Activated T-helper 17 cell treated with anti-CD3 and anti-CD28 coated beads, Interleukin-2, amount 50 U/mL, for 72 hours (primary cell): Measurements from ENCODE around the gene NIM1K. TPM values are rescaled to one million over a fixed set of nuclear protein-coding genes. Genes with fewer than 3 reads are reported as not detected.
"Not testable (repeated sequence)": the region's sequence is repeated elsewhere in the genome, so short reads cannot be mapped to it uniquely, and the experiment has no call there.

ENCODE experiments used
- ATAC-seq: fragments of 150-1000 bp; cut with Tn5 transposase; replicated peaks from 2 replicates; pipeline ENCODE4 v1.10.0; 2021; ENCODE audit warnings: mild to moderate bottlenecking, moderate library complexity
- H3K27ac Mint-ChIP-seq: one replicate; pipeline ENCODE4 v1.8.0; 2022; ENCODE audit warnings: mixed read lengths
- H3K27me3 Mint-ChIP-seq: one replicate; pipeline ENCODE4 v1.8.0; 2022; ENCODE audit warnings: mixed read lengths
- H3K36me3 Mint-ChIP-seq: one replicate; pipeline ENCODE4 v1.8.0; 2022; ENCODE audit warnings: low read depth, mild to moderate bottlenecking, mixed read lengths
- H3K4me1 Mint-ChIP-seq: one replicate; pipeline ENCODE4 v1.8.0; 2022; ENCODE audit warnings: mixed read lengths
- H3K4me3 Mint-ChIP-seq: one replicate; pipeline ENCODE4 v1.8.0; 2022; ENCODE audit warnings: mild to moderate bottlenecking, mixed read lengths
- H3K9me3 Mint-ChIP-seq: one replicate; pipeline ENCODE4 v1.8.0; 2022; ENCODE audit warnings: mixed read lengths
- total RNA-seq, 2 donors: library from RNA; stranded (reverse); gene quantifications; one replicate each; pipeline ENCODE4 v1.2.3, GENCODE V29; 2022

NIM1K gene
- total RNA-seq, 2 donors from 2014 or later = 1.7 to 4.3 TPM

DNA sequence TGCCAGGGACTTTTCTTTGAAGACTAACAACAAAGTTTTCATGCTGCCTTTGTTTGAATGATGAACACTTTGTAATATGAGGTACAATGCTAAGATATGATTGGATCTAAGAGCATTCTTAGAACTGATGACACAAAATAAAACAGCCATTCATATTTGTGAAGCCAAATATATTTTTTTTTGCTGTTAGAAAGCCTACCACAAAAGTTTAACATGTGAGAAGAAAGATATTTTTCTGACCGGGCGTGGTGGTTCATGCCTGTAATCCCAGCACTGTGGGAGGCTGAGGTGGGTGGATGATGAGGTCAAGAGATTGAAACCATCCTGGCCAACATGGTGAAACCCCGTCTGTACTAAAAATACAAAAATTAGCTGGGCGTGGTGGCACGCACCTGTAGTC is 9.4 kb downstream of the NIM1K start:
- H3K4me3 Mint-ChIP-seq, H3K4me1 Mint-ChIP-seq, H3K36me3 Mint-ChIP-seq, H3K27me3 Mint-ChIP-seq, H3K9me3 Mint-ChIP-seq: not testable (repeated sequence)
- H3K27ac Mint-ChIP-seq = peak overlapping the region; percentile 25
- peak; percentile 86 for ATAC-seq

DNA sequence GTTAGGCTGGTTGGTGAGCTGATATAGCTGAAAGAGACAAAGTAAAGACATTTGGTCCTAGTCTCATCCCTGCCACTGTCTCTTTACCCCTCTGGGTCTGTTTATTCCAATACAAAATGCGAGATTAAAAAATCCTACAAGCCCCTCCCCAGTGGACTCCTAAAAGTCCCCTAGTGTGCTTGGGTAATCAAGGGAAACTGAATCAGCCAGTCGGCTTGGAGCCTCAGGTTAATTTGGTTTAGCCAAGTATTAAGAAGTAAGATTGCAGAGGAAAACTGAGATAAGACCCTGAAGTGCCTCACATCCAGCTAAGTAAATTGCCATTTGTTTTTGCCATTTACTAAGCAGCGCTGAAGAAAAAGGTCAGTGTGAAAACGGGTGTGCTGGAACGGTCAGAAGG is 10.4 kb downstream of the NIM1K start:
- Mint-ChIP-seq H3K27me3 (peaks cover 5% of the 10 kb centered on the region), H3K27ac (no peak overlapping the region), H3K4me3 (no peak overlapping the region), H3K4me1 (peaks cover 5% of the 10 kb centered on the region), H3K9me3 (no peaks in the 10 kb centered on the region), H3K36me3 (no peaks in the 10 kb centered on the region)
- no peak for ATAC-seq

DNA sequence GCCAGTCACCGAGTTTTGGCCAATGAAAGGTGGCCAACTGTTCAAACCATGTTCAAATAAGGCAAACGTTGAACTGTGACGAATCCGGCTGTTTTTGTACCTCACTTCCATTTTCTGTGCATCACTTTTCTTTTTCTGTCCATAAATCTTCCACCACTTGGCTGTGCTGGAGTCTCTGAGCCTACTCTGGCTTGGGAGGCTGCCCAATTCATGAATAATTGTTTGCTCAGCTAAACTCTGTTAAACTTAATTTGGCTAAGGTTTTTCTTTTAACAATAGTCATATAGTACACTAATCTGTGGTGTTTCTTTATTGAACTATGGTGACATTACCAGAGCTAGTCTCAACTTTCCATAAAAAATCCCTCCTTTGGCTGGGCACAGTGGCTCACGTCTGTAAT is 11.3 kb downstream of the NIM1K start:
- Mint-ChIP-seq H3K27me3 (peaks cover 10% of the 10 kb centered on the region), H3K4me3 (no peak overlapping the region), H3K4me1 (peaks cover 5% of the 10 kb centered on the region), H3K9me3 (no peaks in the 10 kb centered on the region), H3K27ac (no peak overlapping the region), H3K36me3 (no peaks in the 10 kb centered on the region)
- ATAC-seq = no peak

DNA sequence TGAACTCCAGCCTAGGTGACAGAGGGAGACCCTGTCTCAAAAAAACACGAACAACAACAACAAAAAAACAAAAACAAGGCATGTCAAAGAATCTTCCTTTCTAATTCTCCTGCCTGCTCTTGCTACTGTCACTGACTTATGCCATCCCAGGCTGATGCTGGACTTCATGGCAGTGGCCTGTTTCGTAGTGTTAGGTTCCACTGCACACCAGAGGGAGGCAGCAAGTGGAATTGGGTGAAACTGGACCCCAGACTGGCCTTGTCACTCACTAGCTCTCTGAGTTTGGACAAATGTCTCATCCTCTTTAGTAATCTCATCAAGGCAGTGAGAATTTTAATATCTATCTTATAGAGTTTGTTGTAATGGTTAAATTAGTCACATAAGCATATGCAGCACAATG is 12.9 kb downstream of the NIM1K start:
- no peaks in the 10 kb centered on the region for H3K9me3 Mint-ChIP-seq
- H3K27ac Mint-ChIP-seq = no peak overlapping the region
- peaks cover 5% of the 10 kb centered on the region for H3K4me1 Mint-ChIP-seq
- no peak for ATAC-seq
- no peak overlapping the region for H3K4me3 Mint-ChIP-seq
- no peaks in the 10 kb centered on the region for H3K36me3 Mint-ChIP-seq
- peaks cover 13% of the 10 kb centered on the region for H3K27me3 Mint-ChIP-seq

DNA sequence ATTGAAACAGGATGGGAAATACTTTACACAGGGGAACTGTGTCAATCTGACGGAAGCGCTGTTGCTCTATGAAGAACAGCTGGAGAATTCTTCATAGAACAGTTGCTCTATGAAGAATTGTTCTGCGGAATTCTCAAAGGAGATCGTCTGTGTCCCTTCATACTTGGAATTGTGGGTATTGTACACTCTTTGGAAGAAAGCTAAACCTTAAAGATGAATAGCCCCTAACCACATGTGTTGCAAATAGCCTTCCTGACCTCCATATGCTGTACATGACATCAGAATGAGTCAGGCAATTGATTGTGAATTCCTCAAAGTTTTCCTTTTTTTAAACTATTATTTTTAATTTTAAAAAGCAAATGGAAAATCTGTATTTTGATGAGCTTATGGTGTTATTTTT is 15.6 kb downstream of the NIM1K start:
- Mint-ChIP-seq H3K27ac (no peak overlapping the region), H3K9me3 (no peaks in the 10 kb centered on the region), H3K27me3 (peaks cover 23% of the 10 kb centered on the region), H3K4me3 (no peak overlapping the region), H3K4me1 (no peaks in the 10 kb centered on the region), H3K36me3 (no peaks in the 10 kb centered on the region)
- no peak for ATAC-seq

DNA sequence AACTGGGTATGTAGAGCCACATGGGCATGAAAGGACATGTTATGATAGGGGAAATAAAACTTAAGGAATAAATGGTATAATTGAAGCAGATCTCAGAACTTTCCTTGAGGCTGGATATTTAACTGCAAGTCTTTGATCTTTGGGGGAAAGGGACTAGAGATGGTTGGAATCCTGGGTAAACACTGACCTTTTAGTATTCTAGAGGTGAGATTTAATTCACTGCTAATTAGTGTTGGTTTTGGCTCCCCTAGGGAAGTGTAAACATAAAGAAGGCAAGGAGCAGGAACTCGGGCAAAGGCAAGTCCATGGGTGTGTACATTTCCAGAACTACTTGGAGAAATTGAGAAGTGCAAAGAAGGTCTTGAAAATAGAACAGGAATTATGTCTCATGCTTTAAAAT is 16.6 kb downstream of the NIM1K start:
- Mint-ChIP-seq H3K36me3 (no peaks in the 10 kb centered on the region), H3K27ac (no peak overlapping the region), H3K4me3 (no peak overlapping the region), H3K4me1 (no peaks in the 10 kb centered on the region), H3K9me3 (no peaks in the 10 kb centered on the region), H3K27me3 (peaks cover 23% of the 10 kb centered on the region)
- ATAC-seq = no peak

DNA sequence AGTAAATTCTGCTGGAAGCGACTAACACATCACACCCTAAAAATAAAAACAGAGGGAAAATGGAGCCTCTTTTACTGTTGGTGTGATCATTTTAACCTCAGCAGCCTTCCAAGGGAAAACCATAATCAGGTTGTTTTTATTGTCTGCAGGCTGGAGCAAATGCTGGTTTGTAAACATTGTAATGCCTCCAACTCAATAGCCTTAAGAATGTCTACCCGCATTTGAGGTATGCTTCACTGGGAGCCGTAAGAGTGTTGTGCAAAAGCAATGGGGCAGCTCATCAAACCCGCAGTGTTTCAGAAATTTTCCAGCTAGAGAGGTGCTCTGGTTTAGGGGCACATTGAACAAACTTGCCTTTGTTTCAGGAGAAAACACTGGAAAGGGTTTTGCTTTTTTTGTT is 17.0 kb downstream of the NIM1K start:
- H3K27ac Mint-ChIP-seq = no peak overlapping the region
- no peaks in the 10 kb centered on the region for H3K9me3 Mint-ChIP-seq
- H3K27me3 Mint-ChIP-seq = peaks cover 23% of the 10 kb centered on the region
- H3K4me3 Mint-ChIP-seq = no peak overlapping the region
- no peaks in the 10 kb centered on the region for H3K4me1 Mint-ChIP-seq
- no peak for ATAC-seq
- H3K36me3 Mint-ChIP-seq = no peaks in the 10 kb centered on the region

DNA sequence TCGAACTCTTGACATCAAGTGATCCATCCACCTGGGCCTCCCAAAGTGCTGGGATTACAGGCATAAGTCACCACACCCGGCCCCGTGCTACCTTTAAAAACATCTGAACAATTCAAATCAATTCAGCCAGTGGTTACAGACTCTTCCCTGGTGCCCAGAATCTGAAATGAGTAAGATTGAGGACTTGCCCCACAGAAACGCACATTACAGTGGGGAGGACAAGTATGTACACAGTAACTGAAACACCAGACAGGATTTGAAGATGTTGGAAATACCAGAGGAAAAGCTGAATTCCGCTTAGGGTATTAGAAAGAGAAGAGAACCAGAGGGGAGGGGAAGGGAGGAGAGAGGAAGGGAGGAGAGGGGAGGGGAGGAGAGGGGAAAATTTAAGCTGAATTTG is 17.8 kb downstream of the NIM1K start:
- Mint-ChIP-seq H3K4me1 (no peaks in the 10 kb centered on the region), H3K36me3 (no peaks in the 10 kb centered on the region), H3K9me3 (no peaks in the 10 kb centered on the region), H3K4me3 (no peak overlapping the region), H3K27me3 (peaks cover 23% of the 10 kb centered on the region), H3K27ac (no peak overlapping the region)
- ATAC-seq = no peak

DNA sequence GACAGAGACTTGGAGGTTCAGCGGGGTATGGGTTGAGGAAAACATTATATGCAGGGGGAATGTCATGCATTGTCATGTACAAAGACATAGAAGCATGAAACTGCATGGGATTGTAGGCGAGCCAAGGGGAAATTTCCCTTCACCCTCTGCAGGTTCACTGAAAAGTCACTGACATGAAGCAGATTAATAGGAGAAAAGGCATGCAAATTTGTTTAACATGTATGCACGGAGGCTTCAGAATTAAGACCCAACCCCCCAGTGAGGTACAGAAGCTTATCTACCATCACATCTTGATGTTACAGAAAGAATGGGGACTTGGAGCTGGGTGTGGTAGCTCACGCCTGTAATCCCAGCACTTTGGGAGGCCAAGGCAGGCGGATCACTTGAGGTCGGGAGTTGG is 18.5 kb downstream of the NIM1K start:
- Mint-ChIP-seq H3K27me3 (peaks cover 23% of the 10 kb centered on the region), H3K27ac (no peak overlapping the region), H3K36me3 (no peaks in the 10 kb centered on the region), H3K4me3 (no peak overlapping the region), H3K4me1 (no peaks in the 10 kb centered on the region), H3K9me3 (no peaks in the 10 kb centered on the region)
- ATAC-seq = no peak

DNA sequence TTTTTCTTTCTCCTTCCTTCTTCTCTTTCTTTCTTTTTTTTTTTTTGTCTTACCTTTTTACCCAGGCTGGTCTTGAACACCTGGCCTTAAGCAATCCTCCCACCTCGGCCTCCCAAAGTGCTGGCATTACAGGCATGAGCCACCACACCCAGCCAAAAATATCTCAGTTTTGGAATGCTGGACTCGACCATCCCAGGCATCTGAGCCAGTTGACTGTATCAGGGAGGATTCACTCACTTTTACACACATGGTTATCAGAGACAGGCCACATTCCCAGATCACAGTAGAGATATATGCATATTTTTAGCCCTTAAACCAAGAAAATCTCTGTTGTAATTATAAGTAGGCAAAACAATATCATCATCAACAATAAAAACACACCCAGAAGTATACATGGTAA is 21.9 kb downstream of the NIM1K start:
- peaks cover 14% of the 10 kb centered on the region for H3K27me3 Mint-ChIP-seq
- H3K27ac Mint-ChIP-seq = no peak overlapping the region
- H3K4me1 Mint-ChIP-seq = no peaks in the 10 kb centered on the region
- H3K4me3 Mint-ChIP-seq = no peak overlapping the region
- H3K36me3 Mint-ChIP-seq = no peaks in the 10 kb centered on the region
- ATAC-seq = no peak
- H3K9me3 Mint-ChIP-seq = no peaks in the 10 kb centered on the region

DNA sequence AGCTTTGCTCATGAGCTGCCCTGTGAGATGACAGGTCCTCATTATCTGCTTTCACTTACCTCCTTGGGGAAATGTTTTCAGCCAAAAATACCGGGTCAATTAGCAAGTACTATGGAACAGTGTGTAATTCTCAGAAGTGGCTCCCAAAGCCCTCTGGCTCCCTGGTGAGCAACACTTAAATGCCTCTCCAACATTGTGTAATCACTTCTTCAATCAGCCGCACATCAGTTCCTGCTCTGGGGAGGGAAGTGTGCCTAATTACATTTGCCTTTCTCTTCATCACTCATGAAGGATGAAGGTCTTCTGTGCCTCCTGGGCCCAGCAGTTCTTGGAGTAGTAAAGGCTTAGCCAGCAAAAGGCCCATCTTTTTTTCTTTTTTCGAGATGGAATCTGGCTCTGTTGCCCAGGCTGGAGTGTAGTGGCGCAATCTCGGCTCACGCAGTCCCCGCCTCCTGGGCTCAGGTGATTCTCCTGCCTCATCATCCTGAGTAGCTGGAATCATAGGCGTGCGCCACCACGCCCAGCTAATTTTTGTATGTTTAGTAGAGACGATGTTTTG is 23.1 kb downstream of the NIM1K start:
- Mint-ChIP-seq H3K36me3 (no peaks in the 10 kb centered on the region), H3K27ac (no peak overlapping the region), H3K4me3 (no peak overlapping the region), H3K27me3 (peaks cover 10% of the 10 kb centered on the region), H3K9me3 (no peaks in the 10 kb centered on the region), H3K4me1 (no peaks in the 10 kb centered on the region)
- ATAC-seq = no peak

DNA sequence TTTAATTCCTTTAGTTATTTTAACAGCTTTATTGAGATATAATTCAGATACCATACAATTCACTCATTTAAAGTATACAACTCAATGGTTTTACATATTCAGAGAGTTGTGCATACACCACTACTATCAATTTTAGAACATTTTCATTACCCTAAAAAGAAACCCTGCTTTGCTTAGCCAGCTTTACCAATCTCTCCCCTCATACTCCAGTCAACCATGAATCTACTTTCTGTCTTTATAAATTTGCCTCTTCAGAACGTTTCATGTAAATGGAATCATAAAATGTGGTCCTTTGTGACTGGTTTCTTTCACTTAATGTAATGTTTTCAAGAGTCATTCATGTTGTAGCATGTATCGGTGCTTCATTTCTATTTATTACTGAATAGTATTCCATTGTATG is 24.9 kb downstream of the NIM1K start:
- no peak overlapping the region for H3K27ac Mint-ChIP-seq
- no peaks in the 10 kb centered on the region for H3K27me3 Mint-ChIP-seq
- H3K9me3 Mint-ChIP-seq = no peaks in the 10 kb centered on the region
- no peaks in the 10 kb centered on the region for H3K4me1 Mint-ChIP-seq
- H3K4me3 Mint-ChIP-seq = no peak overlapping the region
- ATAC-seq = no peak
- H3K36me3 Mint-ChIP-seq = no peaks in the 10 kb centered on the region

DNA sequence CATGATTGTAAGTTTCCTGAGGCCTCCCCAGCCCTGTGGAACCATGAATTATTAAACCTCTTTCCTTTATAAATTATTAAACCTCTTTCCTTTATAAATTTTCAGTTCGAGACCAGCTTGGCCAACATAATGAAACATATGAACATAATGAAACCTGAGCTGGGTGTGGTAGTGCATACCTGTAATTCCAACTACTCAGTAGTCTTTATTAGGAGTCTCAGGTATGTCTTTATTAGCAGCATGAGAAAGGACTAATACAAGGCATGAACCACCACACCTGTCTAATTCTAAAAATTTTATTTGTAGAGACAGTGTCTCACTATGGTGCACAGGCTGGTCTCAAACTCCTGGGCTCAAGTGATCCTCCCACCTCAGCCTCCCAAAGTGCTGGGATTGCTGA is 27.1 kb downstream of the NIM1K start:
- Mint-ChIP-seq H3K4me1 (no peaks in the 10 kb centered on the region), H3K9me3 (no peaks in the 10 kb centered on the region), H3K4me3 (no peak overlapping the region), H3K36me3 (no peaks in the 10 kb centered on the region), H3K27ac (no peak overlapping the region), H3K27me3 (no peaks in the 10 kb centered on the region)
- no peak for ATAC-seq

DNA sequence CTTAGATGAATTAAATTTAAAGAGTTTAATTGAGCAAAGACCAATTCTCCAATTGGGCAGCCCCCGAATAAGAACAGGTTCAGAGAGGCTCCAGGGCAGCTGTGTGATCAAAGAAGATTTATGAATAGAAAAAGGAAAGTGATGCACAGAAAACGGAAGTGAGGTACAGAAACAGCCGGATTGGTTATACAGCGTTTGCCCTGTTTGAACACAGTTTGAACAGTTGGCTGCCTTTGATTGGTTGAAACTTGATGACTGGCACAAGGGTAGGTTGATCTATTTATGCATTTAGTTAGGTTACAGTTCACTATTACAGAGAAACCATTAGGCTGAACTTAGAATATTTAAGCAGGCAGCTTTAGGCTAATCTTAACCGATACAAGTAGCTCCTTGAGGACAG is 29.5 kb downstream of the NIM1K start:
- no peaks in the 10 kb centered on the region for H3K36me3 Mint-ChIP-seq
- no peak for ATAC-seq
- H3K9me3 Mint-ChIP-seq = no peaks in the 10 kb centered on the region
- no peaks in the 10 kb centered on the region for H3K4me1 Mint-ChIP-seq
- H3K27me3 Mint-ChIP-seq = no peaks in the 10 kb centered on the region
- H3K4me3 Mint-ChIP-seq = no peak overlapping the region
- H3K27ac Mint-ChIP-seq = no peak overlapping the region

DNA sequence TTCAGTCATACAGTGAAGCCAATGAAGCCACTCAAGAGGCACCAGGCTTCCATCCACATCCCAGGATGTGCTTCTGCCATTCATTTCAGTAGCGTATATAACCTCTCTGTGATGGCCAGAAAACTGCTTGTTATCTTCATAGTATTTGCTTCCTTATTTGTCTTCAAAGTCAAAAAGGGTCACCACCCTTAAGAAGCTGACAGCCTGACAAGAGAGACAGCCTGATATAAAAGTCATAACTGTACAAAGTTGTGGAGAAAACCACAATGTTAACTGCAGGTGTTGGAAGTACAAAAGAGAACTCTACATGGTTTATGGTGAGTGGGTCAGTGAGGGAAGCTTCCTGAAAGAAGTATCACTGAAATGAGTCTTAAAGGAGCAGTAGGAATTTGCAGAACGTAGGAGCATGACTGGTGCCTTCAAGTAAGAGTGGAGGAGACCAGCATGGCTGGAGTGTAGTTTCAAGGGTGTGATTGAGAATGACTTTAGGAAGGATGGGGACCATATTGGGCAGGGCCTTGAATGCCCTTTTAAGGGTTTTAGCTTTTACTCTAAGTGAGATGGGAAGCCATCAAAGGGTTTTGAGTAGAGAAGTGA is 33.7 kb downstream of the NIM1K start:
- Mint-ChIP-seq H3K9me3 (no peaks in the 10 kb centered on the region), H3K36me3 (no peaks in the 10 kb centered on the region), H3K4me3 (no peak overlapping the region), H3K4me1 (no peaks in the 10 kb centered on the region), H3K27ac (no peak overlapping the region), H3K27me3 (no peaks in the 10 kb centered on the region)
- no peak for ATAC-seq

DNA sequence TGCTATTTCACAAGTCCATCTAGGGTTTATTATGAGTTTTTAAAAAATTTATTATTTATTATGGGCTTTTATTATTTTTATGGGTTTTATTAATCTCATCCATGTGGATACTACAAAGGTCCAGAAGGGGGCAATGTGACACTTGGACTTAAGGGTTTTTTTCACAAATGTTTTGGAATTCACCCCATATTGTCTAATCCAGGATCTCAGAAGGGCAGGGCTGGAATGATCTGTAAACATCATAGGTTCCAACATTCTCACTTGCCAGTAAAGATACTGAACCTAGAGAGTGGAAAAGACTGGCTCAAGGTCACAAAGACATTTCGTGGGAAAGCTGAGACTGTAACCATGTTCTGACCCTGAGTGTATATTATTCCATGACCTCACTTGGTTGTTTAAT is 35.6 kb downstream of the NIM1K start:
- Mint-ChIP-seq H3K4me3 (no peak overlapping the region), H3K27ac (no peak overlapping the region), H3K9me3 (no peaks in the 10 kb centered on the region), H3K4me1 (no peaks in the 10 kb centered on the region), H3K36me3 (no peaks in the 10 kb centered on the region), H3K27me3 (no peaks in the 10 kb centered on the region)
- no peak for ATAC-seq
